D341Med (cell line): Measurements from ENCODE around the gene PLA2R1.
A peak's percentile ranks its signal among the peaks of the same experiment; 100 is the strongest.
"Not testable (repeated sequence)": the region's sequence is repeated elsewhere in the genome, so short reads cannot be mapped to it uniquely, and the experiment has no call there.

ENCODE experiments used
- DNase-seq: peaks from one replicate; pipeline ENCODE4 v3.0.0; 2012; ENCODE audit warnings: low spot score

Gene PLA2R1

GRCh38 chr2:160063879-160064612, 1.6 kb upstream of the PLA2R1 start:
- no peak for DNase-seq

GRCh38 chr2:160063271-160063670, 856 bp upstream of the PLA2R1 start:
- no peak for DNase-seq

DNA sequence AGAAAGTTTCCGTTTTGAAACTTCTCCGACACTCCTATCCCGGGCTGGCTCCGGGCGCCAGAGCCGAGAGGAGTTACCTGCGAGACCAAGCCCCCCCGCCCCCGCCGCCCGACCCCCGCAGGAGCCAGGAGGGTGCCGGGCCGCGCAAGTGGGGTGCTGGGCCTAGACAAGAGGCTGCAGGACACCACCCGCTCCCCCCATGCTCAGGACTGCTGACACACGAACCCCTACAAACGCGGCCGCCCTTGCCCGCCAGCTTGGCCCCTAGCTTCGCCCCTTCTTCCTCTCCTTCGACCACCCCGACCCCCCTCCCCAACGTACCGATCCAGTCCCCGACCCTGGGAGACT, 497 bp downstream of the PLA2R1 start:
- DNase-seq = peak; percentile 35

- DNase-seq = no peak
Observed at GRCh38 chr2:160061533-160061932, 882 bp downstream of the PLA2R1 start.

GRCh38 chr2:160060297-160060696, 2.1 kb downstream of the PLA2R1 start:
- no peak for DNase-seq

DNA sequence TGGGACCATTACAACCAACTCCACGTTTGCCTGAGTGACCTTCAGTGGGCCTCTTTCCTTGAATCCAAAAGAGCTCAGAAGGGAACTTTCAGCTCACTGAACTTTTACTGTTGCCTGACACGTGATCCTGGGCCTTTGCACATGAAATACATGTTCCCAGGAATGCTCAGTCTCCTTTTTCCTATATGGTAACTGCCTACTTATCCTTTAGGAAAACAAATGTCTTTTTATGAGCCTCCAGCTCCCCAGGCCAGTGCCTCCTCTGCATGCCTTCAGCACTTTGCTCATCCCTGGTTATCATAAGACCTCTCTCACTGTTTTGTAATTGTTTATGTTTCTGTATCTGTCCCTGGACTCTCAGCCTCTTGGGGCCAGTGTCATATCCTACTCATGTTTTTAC, 5.1 kb downstream of the PLA2R1 start:
- DNase-seq = no peak

GRCh38 chr2:160055726-160056108, 6.7 kb downstream of the PLA2R1 start:
- no peak for DNase-seq

GRCh38 chr2:160054984-160055725, 7.3 kb downstream of the PLA2R1 start:
- DNase-seq = no peak

GRCh38 chr2:160053946-160054345, 8.5 kb downstream of the PLA2R1 start:
- no peak for DNase-seq

DNA sequence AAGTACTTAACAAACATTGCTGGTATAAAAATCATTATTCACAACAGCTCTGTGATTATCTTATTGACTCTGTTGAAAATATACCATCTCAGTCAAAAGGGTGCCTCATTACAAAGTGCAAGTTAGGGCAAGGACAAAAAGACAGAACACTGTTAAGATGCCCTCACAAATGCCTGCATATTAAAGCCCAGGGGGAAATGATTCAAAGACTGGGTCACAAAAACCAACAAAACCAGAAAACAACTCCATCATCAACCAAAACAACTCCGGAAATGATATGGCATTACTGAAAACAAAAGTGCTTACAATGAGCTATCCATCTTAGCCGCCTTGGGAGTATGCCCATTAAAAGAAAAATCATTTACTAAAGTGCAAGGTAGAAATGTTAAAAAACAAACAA, 9.9 kb downstream of the PLA2R1 start:
- DNase-seq = no peak

GRCh38 chr2:160051371-160051800, 11.0 kb downstream of the PLA2R1 start:
- no peak for DNase-seq

DNA sequence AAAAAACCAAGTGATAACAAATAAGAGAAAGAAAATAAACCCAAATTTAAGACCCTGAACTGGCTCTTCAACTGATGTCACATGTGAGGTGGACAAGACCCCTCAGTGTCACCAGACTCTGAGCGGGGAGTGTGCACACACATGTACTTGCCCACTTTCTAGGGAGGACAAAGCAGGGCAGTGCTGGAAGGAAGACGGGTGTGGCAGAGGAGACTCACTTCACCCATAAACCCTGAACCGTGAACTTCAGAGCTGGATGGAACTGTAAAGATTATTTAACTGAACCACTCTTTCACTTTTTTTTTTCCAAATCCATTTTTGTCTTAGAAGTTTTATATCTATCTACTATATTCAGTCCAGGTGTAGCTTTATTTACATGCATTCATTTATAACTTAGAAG, 12.3 kb downstream of the PLA2R1 start:
- no peak for DNase-seq

DNA sequence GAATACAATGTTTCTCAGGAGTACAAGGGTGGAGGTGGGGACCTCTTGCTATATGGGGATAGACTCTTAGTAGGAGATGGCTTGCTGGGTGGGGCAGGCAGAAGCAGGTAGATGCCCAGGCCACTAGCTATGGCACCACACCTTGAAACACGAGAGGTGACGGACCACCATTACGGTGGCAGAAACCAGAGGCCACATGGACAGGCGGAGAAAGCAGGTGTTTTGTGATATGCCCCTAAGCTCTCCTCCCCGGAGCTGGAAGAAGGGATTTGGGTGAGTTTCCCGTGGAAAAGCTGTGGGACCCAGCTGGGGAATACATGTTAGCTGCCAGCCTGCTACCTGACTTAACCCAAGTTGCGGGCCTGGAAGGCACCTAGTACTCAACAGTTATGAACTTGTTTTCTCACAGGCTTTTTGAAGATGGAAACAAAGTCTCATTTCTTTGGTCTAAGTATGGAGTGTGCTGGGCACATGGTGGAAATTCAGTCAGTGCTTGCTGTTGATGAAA, 16.7 kb downstream of the PLA2R1 start:
- DNase-seq = no peak

DNA sequence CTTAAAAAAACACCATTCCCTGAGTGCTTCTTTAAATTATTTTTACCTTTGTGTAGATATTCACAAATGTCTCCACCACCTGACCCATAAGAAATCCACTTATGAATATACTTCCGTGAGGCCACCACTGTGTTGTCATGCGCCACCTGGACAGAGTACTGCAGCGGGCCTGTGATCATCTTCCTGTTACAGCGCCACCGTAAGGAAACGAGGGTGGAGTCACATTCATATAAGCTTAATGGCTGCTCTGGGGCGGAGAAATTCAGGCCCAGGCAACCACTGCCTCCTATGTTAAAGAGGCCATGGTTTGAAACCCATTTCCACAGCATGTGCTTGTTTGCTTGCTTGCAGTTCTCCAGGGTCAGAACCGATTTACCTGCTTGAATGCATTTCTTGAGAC, 17.7 kb downstream of the PLA2R1 start:
- no peak for DNase-seq

DNA sequence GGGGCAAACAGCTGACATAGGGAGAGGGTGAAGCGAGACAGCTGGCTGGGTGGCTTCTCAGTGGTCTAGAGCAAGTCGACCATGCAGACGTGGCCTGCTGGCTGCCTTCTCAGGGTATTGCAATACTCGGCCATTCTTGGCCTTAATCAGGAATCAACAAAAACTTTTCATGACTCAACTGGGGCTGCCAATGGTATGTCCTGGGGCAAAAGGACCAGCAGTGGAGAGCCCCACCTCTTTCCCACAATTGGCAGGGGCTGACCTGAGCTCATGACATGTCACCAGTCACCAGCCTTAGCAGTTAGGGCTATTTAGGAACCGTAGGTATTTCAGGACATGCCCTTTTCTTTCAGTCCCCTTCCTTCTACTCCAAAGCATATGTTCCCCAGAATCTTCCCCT, 19.1 kb downstream of the PLA2R1 start:
- no peak for DNase-seq

DNA sequence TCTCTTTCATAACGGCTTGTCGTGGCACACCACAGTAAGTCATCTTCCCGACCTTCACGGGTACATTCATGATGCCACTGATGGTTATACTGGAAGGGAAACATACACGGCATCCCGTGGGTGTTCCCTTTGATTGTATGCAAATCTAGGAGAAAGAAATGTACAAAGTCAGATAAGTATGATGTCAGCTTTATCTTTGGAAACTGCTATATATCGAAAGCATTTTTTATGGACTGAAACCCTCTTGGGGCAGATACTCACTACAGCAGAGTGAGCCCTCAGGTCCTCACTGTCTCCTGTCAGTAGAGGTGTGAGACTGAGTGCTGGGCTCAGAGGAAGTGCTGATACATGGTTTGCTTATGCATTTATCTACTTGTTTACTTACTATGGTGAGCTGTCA, 20.4 kb downstream of the PLA2R1 start:
- no peak for DNase-seq

DNA sequence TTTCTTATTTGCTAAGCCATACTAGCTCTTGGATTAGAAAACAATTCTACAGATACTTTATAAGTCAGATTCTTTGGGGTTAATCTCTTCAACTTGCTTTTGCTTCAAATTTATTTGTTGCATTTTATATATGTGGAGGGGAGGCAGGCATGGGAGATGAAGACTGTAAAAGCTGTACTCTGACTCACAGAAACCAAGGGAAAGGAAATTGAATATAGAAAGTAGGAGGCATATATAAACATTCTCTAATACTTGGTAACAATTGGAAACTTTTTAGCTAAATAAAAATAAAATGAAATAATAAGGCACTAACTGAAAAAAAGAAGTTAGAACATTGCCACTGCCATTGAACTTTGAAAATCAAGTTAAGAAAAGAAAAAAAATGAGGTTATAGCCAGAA, 21.3 kb downstream of the PLA2R1 start:
- DNase-seq = no peak

DNA sequence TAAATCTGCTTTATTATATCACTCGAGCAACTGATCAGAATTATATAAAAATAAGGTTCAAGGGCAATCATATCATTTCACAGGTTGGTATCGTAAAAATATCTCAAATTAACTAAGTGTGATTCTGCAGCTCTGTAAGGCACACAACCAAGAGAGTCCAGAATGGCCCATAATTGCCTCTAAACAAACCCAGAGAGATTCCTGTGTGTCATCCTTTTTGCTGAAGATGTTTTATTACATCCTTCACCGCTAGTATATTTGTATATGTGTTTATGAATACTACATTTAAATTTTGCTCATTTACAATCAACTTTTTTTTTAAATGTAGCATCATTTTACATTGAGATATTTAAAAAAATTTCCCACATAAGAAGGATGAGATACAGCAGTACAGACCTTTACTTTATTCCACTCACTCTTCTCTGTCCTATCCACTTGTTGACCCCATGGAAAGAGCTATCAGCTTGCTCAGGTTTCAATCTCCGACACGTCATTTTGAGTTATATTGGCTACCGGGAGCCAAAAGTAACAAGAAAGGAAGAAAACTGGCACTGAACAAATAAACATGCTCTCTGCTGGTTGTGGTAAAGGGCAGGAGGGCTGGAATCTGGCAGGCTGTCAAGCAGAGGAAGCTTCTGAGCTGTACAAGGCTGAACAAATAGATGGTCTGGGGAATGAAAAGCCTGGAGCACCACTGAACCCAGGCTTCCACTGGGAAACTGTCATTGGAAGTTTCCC, 23.1 kb downstream of the PLA2R1 start:
- DNase-seq = no peak

DNA sequence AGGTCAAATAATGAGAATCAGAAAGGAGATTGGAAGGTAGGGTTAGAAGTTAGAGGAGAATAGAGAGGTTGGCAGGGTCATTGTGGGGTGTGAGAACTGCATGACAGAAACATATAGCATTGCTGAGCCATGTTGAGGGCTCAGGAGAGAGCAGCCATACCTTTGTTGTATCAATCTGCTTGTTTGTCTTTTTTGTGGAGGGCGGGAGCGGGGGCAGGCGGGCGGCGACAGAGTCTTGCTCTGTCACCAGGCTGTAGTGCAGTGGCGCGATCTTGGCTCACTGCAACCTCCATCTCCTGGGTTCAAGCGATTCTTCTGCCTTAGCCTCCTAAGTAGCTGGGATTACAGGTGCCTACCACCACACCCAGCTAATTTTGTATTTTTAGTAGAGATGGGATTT, 23.8 kb downstream of the PLA2R1 start:
- not testable (repeated sequence) for DNase-seq

- no peak for DNase-seq
Observed at GRCh38 chr2:160036736-160037135, 25.7 kb downstream of the PLA2R1 start.

DNA sequence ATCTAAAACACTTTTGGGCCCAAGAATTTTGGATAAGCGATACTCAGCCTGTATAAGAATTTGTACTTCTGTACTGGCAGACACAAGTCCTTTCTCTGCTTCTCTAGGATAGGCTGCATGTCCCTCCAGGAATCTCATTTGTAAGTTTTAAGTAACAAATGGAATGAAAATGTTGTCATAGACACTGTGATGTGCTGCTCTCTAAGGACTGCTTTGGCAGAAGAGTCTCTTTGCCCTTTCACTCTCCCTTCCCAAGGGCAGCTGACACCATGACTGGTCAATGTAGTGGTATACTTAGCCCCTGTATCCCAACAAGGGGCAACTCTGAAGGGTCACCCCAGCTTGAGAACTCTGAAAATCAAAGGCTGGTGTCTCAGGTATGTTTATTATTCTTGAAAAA, 27.3 kb downstream of the PLA2R1 start:
- no peak for DNase-seq

DNA sequence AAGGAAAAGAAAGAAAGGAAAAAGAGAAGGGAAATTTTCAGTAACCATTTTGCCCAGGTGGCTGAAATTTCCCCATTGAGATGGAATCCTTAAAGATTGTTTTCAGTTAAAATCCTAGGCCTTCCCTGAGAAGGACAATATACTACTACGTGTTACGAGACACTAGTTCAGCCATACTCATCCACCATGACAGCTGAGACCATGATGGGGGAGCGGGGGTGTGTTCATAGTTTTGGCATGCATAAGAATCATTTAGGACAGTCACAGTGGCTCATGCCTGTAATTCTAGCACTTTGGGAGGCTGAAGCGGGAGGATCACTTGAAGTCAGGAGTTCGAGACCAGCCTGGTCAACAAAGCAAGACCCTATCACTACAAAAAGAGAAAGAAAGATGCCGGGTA, 28.0 kb downstream of the PLA2R1 start:
- DNase-seq = no peak
